Measurements from ENCODE around the gene GLI3. TPM values are rescaled to one million over a fixed set of nuclear protein-coding genes. Genes with fewer than 3 reads are reported as not detected.
A peak's percentile ranks its signal among the peaks of the same experiment; 100 is the strongest.

GLI3 gene
- total and polyA plus RNA-seq, 2 donors (not counting 1 experiment from before 2014, with no cell fraction given) = 6.4 to 6.5 TPM

- Histone ChIP-seq H3K79me2 (ENCODE audit: control insufficient read depth, insufficient read depth, low read length) (peaks cover 2% of the 10 kb centered on the region), H3K9me3 (ENCODE audit: control insufficient read depth, insufficient read depth, low read depth, low read length) (no peaks in the 10 kb centered on the region), H3K4me1 (ENCODE audit: control insufficient read depth, extremely low read depth, insufficient read depth, low read length) (no peaks in the 10 kb centered on the region), H3K4me3 (replicated peaks in 1 of 4; ENCODE audit: control extremely low read depth in 1 of 4, insufficient read depth in 1 of 4, low read depth in 3 of 4, low read length in 4 of 4) (no peak overlapping the region), H3K36me3 (ENCODE audit: control insufficient read depth, insufficient read depth, low read length) (peaks cover 2% of the 10 kb centered on the region), H2AFZ (ENCODE audit: low read length) (no peak overlapping the region), H4K20me1 (ENCODE audit: control insufficient read depth, extremely low read depth, insufficient read depth, low read length) (no peaks in the 10 kb centered on the region), H3K9ac (ENCODE audit: insufficient read depth, low read length) (no peak overlapping the region), H3K27ac (ENCODE audit: insufficient read depth, low read length) (no peak overlapping the region), H3K4me2 (ENCODE audit: extremely low read depth, insufficient read depth, low read length) (no peak overlapping the region), H3K27me3 (ENCODE audit: control insufficient read depth, insufficient read depth, low read length) (no peaks in the 10 kb centered on the region)
- peak in 1 of 2 donors; percentile 47 for DNase-seq (ENCODE audit: low read depth in 2 of 2)
- TF ChIP-seq EZH2 (IDR thresholded peaks at IDR 0.05; ENCODE audit: low read length, missing control alignments) (no peak), CTCF (conservative IDR thresholded peaks at IDR 0.05 in 1 of 2, IDR thresholded peaks at IDR 0.05 in 1 of 2; ENCODE audit: low read depth in 1 of 2, low read length in 2 of 2) (no peak)
Observed at GRCh38 chr7:42219447-42219846, 17.6 kb downstream of the GLI3 start.

- Histone ChIP-seq H2AFZ (ENCODE audit: low read length) (no peak overlapping the region), H3K9me3 (ENCODE audit: control insufficient read depth, insufficient read depth, low read depth, low read length) (no peaks in the 10 kb centered on the region), H4K20me1 (ENCODE audit: control insufficient read depth, extremely low read depth, insufficient read depth, low read length) (no peaks in the 10 kb centered on the region), H3K4me2 (ENCODE audit: extremely low read depth, insufficient read depth, low read length) (no peak overlapping the region), H3K27me3 (ENCODE audit: control insufficient read depth, insufficient read depth, low read length) (no peaks in the 10 kb centered on the region), H3K36me3 (ENCODE audit: control insufficient read depth, insufficient read depth, low read length) (peaks cover 2% of the 10 kb centered on the region), H3K4me1 (ENCODE audit: control insufficient read depth, extremely low read depth, insufficient read depth, low read length) (no peaks in the 10 kb centered on the region), H3K79me2 (ENCODE audit: control insufficient read depth, insufficient read depth, low read length) (peaks cover 2% of the 10 kb centered on the region), H3K9ac (ENCODE audit: insufficient read depth, low read length) (no peak overlapping the region), H3K27ac (ENCODE audit: insufficient read depth, low read length) (no peak overlapping the region), H3K4me3 (replicated peaks in 1 of 4; ENCODE audit: control extremely low read depth in 1 of 4, insufficient read depth in 1 of 4, low read depth in 3 of 4, low read length in 4 of 4) (no peak overlapping the region)
- TF ChIP-seq CTCF (conservative IDR thresholded peaks at IDR 0.05 in 1 of 2, IDR thresholded peaks at IDR 0.05 in 1 of 2; ENCODE audit: low read depth in 1 of 2, low read length in 2 of 2) = no peak
- DNase-seq (ENCODE audit: low read depth in 2 of 2) = no peak
Observed at GRCh38 chr7:42218248-42218647, 18.8 kb downstream of the GLI3 start.

- H3K36me3 ChIP-seq (ENCODE audit: control insufficient read depth, insufficient read depth, low read length) = no peaks in the 10 kb centered on the region
- H3K79me2 ChIP-seq (ENCODE audit: control insufficient read depth, insufficient read depth, low read length) = peaks cover 2% of the 10 kb centered on the region
- H3K4me3 ChIP-seq (replicated peaks in 1 of 4; ENCODE audit: control extremely low read depth in 1 of 4, insufficient read depth in 1 of 4, low read depth in 3 of 4, low read length in 4 of 4) = no peak overlapping the region
- H2AFZ ChIP-seq (ENCODE audit: low read length) = no peak overlapping the region
- H3K27ac ChIP-seq (ENCODE audit: insufficient read depth, low read length) = no peak overlapping the region
- H3K27me3 ChIP-seq (ENCODE audit: control insufficient read depth, insufficient read depth, low read length) = no peaks in the 10 kb centered on the region
- no peak for DNase-seq (ENCODE audit: low read depth in 2 of 2)
- H3K9me3 ChIP-seq (ENCODE audit: control insufficient read depth, insufficient read depth, low read depth, low read length) = no peaks in the 10 kb centered on the region
- H3K4me1 ChIP-seq (ENCODE audit: control insufficient read depth, extremely low read depth, insufficient read depth, low read length) = no peaks in the 10 kb centered on the region
- no peak overlapping the region for H3K4me2 ChIP-seq (ENCODE audit: extremely low read depth, insufficient read depth, low read length)
- TF ChIP-seq CTCF (conservative IDR thresholded peaks at IDR 0.05 in 1 of 2, IDR thresholded peaks at IDR 0.05 in 1 of 2; ENCODE audit: low read depth in 1 of 2, low read length in 2 of 2) (no peak), EZH2 (IDR thresholded peaks at IDR 0.05; ENCODE audit: low read length, missing control alignments) (no peak)
- no peak overlapping the region for H3K9ac ChIP-seq (ENCODE audit: insufficient read depth, low read length)
- H4K20me1 ChIP-seq (ENCODE audit: control insufficient read depth, extremely low read depth, insufficient read depth, low read length) = no peaks in the 10 kb centered on the region
Observed at GRCh38 chr7:42217548-42217947, 19.5 kb downstream of the GLI3 start.

Data from fibroblast of lung (primary cell).